ENCODE results near the gene ADAM22. TPM values are rescaled to one million over a fixed set of nuclear protein-coding genes. Genes with fewer than 3 reads are reported as not detected.

Gene ADAM22
- total and polyA plus RNA-seq, 2 donors (not counting 1 experiment from before 2014, with no cell fraction given): 0.30 to 1.8 TPM

DNA sequence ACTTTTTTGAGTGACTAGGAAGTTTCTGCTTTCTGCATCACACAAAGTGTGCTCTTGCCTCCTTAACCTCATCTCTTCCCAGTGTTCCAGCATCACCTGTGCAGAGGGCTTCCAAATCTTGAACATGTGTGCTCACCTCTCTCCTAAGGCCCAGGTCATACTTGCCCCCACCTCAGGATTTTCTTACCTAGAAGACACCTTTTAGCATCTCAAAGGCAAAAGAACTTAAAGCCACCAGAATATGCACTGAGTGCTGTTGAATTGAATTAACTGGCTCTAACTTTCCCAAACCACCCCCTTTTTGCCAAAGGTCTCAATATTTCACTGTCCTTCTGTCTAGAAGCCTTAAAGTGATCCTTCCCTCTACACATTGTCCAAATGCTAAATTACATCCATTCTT is 219.3 kb downstream of the ADAM22 start:
- H3K4me3 Mint-ChIP-seq: no peak overlapping the region
- H3K4me2 ChIP-seq (replicated peaks; ENCODE audit: low read depth, low read length, poor library complexity, severe bottlenecking): no peak overlapping the region
- H3K27me3 ChIP-seq (replicated peaks in 1 of 4; ENCODE audit: control extremely low read depth in 1 of 4, control insufficient read depth in 3 of 4, insufficient read depth in 4 of 4, low read length in 3 of 4): no peaks in the 10 kb centered on the region
- no peaks in the 10 kb centered on the region for H3K4me1 ChIP-seq (ENCODE audit: control insufficient read depth in 2 of 2, insufficient read depth in 2 of 2, low read length in 2 of 2)
- H3K4me3 ChIP-seq (ENCODE audit: control extremely low read depth in 1 of 5, extremely low read depth in 1 of 5, insufficient read depth in 1 of 5, low read depth in 2 of 5, low read length in 4 of 5): no peak overlapping the region
- ChIA-PET POLR2A (no interaction called here), CTCF (interaction anchor here (0.8 kb wide), 1 partner anchor 17 kb away, joined by 3 read pairs; no protein-coding TSS in a partner anchor)
- no peak overlapping the region for H2AFZ ChIP-seq (ENCODE audit: insufficient read depth, low read depth, low read length, poor library complexity, severe bottlenecking)
- no peak overlapping the region for H3K27ac Mint-ChIP-seq
- no peak overlapping the region for H3K9ac ChIP-seq (ENCODE audit: low read length)
- H3K4me1 Mint-ChIP-seq: no peaks in the 10 kb centered on the region
- no peaks in the 10 kb centered on the region for H4K20me1 ChIP-seq (ENCODE audit: control insufficient read depth, insufficient read depth, low read length, poor library complexity, severe bottlenecking)
- DNase-seq: no peak
- no peaks in the 10 kb centered on the region for H3K9me3 ChIP-seq (ENCODE audit: control extremely low read depth in 1 of 3, control insufficient read depth in 2 of 3, insufficient read depth in 1 of 3, low read length in 2 of 3)
- TF ChIP-seq, protein P1, sequence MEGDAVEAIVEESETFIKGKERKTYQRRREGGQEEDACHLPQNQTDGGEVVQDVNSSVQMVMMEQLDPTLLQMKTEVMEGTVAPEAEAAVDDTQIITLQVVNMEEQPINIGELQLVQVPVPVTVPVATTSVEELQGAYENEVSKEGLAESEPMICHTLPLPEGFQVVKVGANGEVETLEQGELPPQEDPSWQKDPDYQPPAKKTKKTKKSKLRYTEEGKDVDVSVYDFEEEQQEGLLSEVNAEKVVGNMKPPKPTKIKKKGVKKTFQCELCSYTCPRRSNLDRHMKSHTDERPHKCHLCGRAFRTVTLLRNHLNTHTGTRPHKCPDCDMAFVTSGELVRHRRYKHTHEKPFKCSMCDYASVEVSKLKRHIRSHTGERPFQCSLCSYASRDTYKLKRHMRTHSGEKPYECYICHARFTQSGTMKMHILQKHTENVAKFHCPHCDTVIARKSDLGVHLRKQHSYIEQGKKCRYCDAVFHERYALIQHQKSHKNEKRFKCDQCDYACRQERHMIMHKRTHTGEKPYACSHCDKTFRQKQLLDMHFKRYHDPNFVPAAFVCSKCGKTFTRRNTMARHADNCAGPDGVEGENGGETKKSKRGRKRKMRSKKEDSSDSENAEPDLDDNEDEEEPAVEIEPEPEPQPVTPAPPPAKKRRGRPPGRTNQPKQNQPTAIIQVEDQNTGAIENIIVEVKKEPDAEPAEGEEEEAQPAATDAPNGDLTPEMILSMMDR (IDR thresholded peaks at IDR 0.05): no peak
- H3K79me2 ChIP-seq (ENCODE audit: control insufficient read depth, insufficient read depth, low read length): no peaks in the 10 kb centered on the region
- no peak for ATAC-seq (ENCODE audit: low read depth)
- intact Hi-C loops (cut with micrococcal nuclease): no loop called here
- no peaks in the 10 kb centered on the region for H3K36me3 ChIP-seq (replicated peaks in 1 of 2; ENCODE audit: control extremely low read depth in 1 of 2, control insufficient read depth in 1 of 2, extremely low read depth in 1 of 2, insufficient read depth in 2 of 2, low read length in 1 of 2)
- H3K27ac ChIP-seq (ENCODE audit: low read length in 2 of 2): no peak overlapping the region
- H3K9me3 Mint-ChIP-seq (ENCODE audit: insufficient read depth): peaks cover 3% of the 10 kb centered on the region
- peaks cover 6% of the 10 kb centered on the region for H3K27me3 Mint-ChIP-seq

- no peak overlapping the region for H3K4me2 ChIP-seq (replicated peaks; ENCODE audit: low read depth, low read length, poor library complexity, severe bottlenecking)
- H4K20me1 ChIP-seq (ENCODE audit: control insufficient read depth, insufficient read depth, low read length, poor library complexity, severe bottlenecking): no peaks in the 10 kb centered on the region
- H3K9me3 ChIP-seq (ENCODE audit: control extremely low read depth in 1 of 3, control insufficient read depth in 2 of 3, insufficient read depth in 1 of 3, low read length in 2 of 3): no peaks in the 10 kb centered on the region
- peaks cover 6% of the 10 kb centered on the region for H3K27me3 Mint-ChIP-seq
- POLR2A ChIA-PET: no interaction called here
- TF ChIP-seq, protein P1 (IDR thresholded peaks at IDR 0.05): no peak
- TF ChIP-seq EZH2 (IDR thresholded peaks at IDR 0.05; ENCODE audit: borderline replicate concordance, insufficient read depth, low read depth, low read length, poor library complexity, severe bottlenecking): no peak
- H3K27ac ChIP-seq (ENCODE audit: low read length in 2 of 2): no peak overlapping the region
- ATAC-seq (ENCODE audit: low read depth): no peak
- no peaks in the 10 kb centered on the region for H3K4me1 ChIP-seq (ENCODE audit: control insufficient read depth in 2 of 2, insufficient read depth in 2 of 2, low read length in 2 of 2)
- 100% methylated on average over 1 of the region's 4 CpGs for WGBS (ENCODE audit: insufficient coverage)
- H3K4me3 ChIP-seq (ENCODE audit: control extremely low read depth in 1 of 5, extremely low read depth in 1 of 5, insufficient read depth in 1 of 5, low read depth in 2 of 5, low read length in 4 of 5): no peak overlapping the region
- CTCF ChIA-PET: no interaction called here
- H3K9me3 Mint-ChIP-seq (ENCODE audit: insufficient read depth): peaks cover 3% of the 10 kb centered on the region
- no peaks in the 10 kb centered on the region for H3K27me3 ChIP-seq (replicated peaks in 1 of 4; ENCODE audit: control extremely low read depth in 1 of 4, control insufficient read depth in 3 of 4, insufficient read depth in 4 of 4, low read length in 3 of 4)
- no peak overlapping the region for H2AFZ ChIP-seq (ENCODE audit: insufficient read depth, low read depth, low read length, poor library complexity, severe bottlenecking)
- H3K4me3 Mint-ChIP-seq: no peak overlapping the region
- no peaks in the 10 kb centered on the region for H3K79me2 ChIP-seq (ENCODE audit: control insufficient read depth, insufficient read depth, low read length)
- DNase-seq: no peak
- no peaks in the 10 kb centered on the region for H3K4me1 Mint-ChIP-seq
- no peak overlapping the region for H3K9ac ChIP-seq (ENCODE audit: low read length)
- H3K36me3 ChIP-seq (replicated peaks in 1 of 2; ENCODE audit: control extremely low read depth in 1 of 2, control insufficient read depth in 1 of 2, extremely low read depth in 1 of 2, insufficient read depth in 2 of 2, low read length in 1 of 2): no peaks in the 10 kb centered on the region
- no peak overlapping the region for H3K27ac Mint-ChIP-seq
- intact Hi-C loops (cut with micrococcal nuclease): no loop called here
Observed at GRCh38 chr7:88155756-88156155, 221.7 kb downstream of the ADAM22 start.
